ENCODE measurements around the gene RTN4RL2. TPM values are rescaled to one million over a fixed set of nuclear protein-coding genes. Genes with fewer than 3 reads are reported as not detected.

Gene RTN4RL2
- total and polyA plus RNA-seq, 2 donors (not counting 3 experiments of a cell fraction or from before 2014, with no cell fraction given), result 0.35 to 1.3 TPM

DNA sequence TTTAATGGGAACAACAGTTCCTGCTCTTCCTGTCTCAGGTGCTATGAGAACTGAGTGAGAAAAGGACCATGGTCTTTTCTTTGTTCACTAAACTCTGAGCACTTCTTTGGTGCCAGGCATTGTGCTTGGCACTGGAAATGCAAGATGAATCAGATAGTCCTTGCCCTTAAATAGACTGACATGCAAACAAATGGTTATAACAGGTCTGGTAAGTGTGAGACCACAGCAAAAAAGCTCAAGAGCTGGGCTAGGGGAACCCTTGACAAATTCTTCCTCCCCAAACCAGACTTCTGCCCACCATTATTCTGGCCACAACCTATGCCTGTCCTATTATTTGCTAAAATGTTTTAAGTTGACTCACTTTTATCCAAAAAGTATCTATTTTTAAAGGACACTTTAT lies 38.5 kb upstream of the RTN4RL2 start:
- FAIRE-seq (no peak), DNase-seq (ENCODE audit: low read depth, low spot score) (no peak)
- Histone ChIP-seq H3K4me3 (replicated peaks in 1 of 3; ENCODE audit: insufficient read depth in 1 of 3, low read depth in 1 of 3, low read length in 3 of 3) (no peak overlapping the region), H3K36me3 (ENCODE audit: control insufficient read depth in 2 of 2, extremely low read depth in 1 of 2, insufficient read depth in 2 of 2, low read length in 2 of 2) (peaks cover 6% of the 10 kb centered on the region in 2 experiments), H3K27ac (ENCODE audit: insufficient read depth, low read depth, low read length) (no peak overlapping the region), H3K27me3 (ENCODE audit: control insufficient read depth in 2 of 2, insufficient read depth in 2 of 2, low read length in 2 of 2) (no peaks in the 10 kb centered on the region), H3K4me1 (ENCODE audit: control insufficient read depth, extremely low read depth, insufficient read depth, low read length) (peaks cover 34% of the 10 kb centered on the region), H4K20me1 (replicated peaks; ENCODE audit: control insufficient read depth, extremely low read depth, insufficient read depth, low read length) (no peaks in the 10 kb centered on the region), H3K4me2 (ENCODE audit: insufficient read depth, low read length) (no peak overlapping the region), H3K9ac (replicated peaks; ENCODE audit: extremely low read depth, insufficient read depth, low read length) (no peak overlapping the region), H3K79me2 (ENCODE audit: control insufficient read depth, insufficient read depth, low read length) (peaks cover 19% of the 10 kb centered on the region), H2AFZ (ENCODE audit: low read depth, low read length) (no peak overlapping the region), H3K9me3 (replicated peaks; ENCODE audit: control insufficient read depth, insufficient read depth, low read length) (no peaks in the 10 kb centered on the region), H3K9me1 (replicated peaks; ENCODE audit: control insufficient read depth, extremely low read depth, insufficient read depth, low read length) (no peaks in the 10 kb centered on the region)
- intact Hi-C loops (cut with micrococcal nuclease) (loop anchor here (10.0 kb wide), 1 partner anchor 583 kb away; no protein-coding TSS in a partner anchor), dilution Hi-C loops (cut with MboI; ENCODE audit: extremely low pct_ligation_motif_present, low sequenced_read_pairs) (no loop called here)
- no TSS peak for BruUV-seq (replicated peaks)
- POLR2A ChIA-PET, result no interaction called here
- TF ChIP-seq, protein P1, sequence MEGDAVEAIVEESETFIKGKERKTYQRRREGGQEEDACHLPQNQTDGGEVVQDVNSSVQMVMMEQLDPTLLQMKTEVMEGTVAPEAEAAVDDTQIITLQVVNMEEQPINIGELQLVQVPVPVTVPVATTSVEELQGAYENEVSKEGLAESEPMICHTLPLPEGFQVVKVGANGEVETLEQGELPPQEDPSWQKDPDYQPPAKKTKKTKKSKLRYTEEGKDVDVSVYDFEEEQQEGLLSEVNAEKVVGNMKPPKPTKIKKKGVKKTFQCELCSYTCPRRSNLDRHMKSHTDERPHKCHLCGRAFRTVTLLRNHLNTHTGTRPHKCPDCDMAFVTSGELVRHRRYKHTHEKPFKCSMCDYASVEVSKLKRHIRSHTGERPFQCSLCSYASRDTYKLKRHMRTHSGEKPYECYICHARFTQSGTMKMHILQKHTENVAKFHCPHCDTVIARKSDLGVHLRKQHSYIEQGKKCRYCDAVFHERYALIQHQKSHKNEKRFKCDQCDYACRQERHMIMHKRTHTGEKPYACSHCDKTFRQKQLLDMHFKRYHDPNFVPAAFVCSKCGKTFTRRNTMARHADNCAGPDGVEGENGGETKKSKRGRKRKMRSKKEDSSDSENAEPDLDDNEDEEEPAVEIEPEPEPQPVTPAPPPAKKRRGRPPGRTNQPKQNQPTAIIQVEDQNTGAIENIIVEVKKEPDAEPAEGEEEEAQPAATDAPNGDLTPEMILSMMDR (IDR thresholded peaks at IDR 0.05; ENCODE audit: extremely low read depth in 1 of 2, insufficient read depth in 1 of 2, low read depth in 1 of 2, low read length in 2 of 2), result no peak
- TF ChIP-seq, protein P2, sequence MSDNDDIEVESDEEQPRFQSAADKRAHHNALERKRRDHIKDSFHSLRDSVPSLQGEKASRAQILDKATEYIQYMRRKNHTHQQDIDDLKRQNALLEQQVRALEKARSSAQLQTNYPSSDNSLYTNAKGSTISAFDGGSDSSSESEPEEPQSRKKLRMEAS (IDR thresholded peaks at IDR 0.05; ENCODE audit: insufficient read depth, insufficient read length), result no peak
- TF ChIP-seq POLR2AphosphoS5 (IDR thresholded peaks at IDR 0.05; ENCODE audit: insufficient read depth, low read depth, low read length) (no peak), POLR2A (IDR thresholded peaks at IDR 0.05; ENCODE audit: low read depth, low read length) (no peak), EZH2 (IDR thresholded peaks at IDR 0.05; ENCODE audit: borderline replicate concordance, low read depth, low read length, severe bottlenecking) (no peak), MYC (IDR thresholded peaks at IDR 0.05; ENCODE audit: low read depth, low read length) (no peak), FOS (IDR thresholded peaks at IDR 0.05; ENCODE audit: borderline replicate concordance, insufficient read depth, low read length) (no peak), JUN (IDR thresholded peaks at IDR 0.05; ENCODE audit: borderline replicate concordance, insufficient read depth, insufficient read length, low read depth) (no peak), GATA2 (IDR thresholded peaks at IDR 0.05; ENCODE audit: insufficient read depth, insufficient read length, low read depth, low read length) (no peak)
- CTCF ChIA-PET, result no interaction called here

Measured in endothelial cell of umbilical vein (primary cell).